ENCODE data around the gene UHMK1. TPM values are rescaled to one million over a fixed set of nuclear protein-coding genes. Genes with fewer than 3 reads are reported as not detected.

Gene UHMK1
- total and polyA plus RNA-seq, 2 of the 4 experiments (the other 2 are of a cell fraction) = 15.6 to 57.9 TPM

DNA sequence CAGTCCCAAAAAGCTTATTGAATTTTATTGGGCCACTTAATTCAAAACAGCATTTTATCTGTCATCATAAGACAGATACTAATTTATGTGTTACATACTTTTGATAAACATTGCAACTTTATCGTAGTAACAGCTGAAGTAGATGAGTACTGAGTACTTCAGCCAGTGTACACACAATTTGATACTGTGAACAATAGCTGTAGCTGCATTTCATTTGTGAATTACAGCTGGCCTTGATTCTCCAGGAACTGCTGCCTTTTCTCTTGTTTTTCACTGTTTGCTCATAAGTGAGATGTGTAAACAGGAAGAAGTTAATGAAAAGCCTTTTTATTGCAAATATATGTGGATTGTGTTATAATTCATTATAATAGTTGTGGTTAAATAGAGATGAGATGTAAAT is 74.1 kb downstream of the UHMK1 start:
- Histone ChIP-seq H2AK5ac (ENCODE audit: low read depth, low read length) (no peak overlapping the region), H3K79me1 (ENCODE audit: low read depth in 1 of 2, low read length in 2 of 2) (peaks cover 16 to 65% of the 10 kb centered on the region in 2 experiments), H3K23ac (ENCODE audit: low read depth, low read length) (no peak overlapping the region), H3K14ac (replicated peaks; ENCODE audit: low read depth, low read length) (no peak overlapping the region), H3K4me3 (ENCODE audit: insufficient read depth, low read depth, low read length) (no peak overlapping the region), H3K56ac (ENCODE audit: extremely low read depth, insufficient read depth, low read length) (no peak overlapping the region), H3K18ac (ENCODE audit: low read depth, low read length) (no peak overlapping the region), H4K20me1 (ENCODE audit: insufficient read depth, low read length) (peaks cover 21% of the 10 kb centered on the region), H3K27ac (ENCODE audit: insufficient read depth, low read length) (no peak overlapping the region), H4K5ac (ENCODE audit: low read depth, low read length) (no peak overlapping the region), H2BK15ac (ENCODE audit: low read depth, low read length) (no peak overlapping the region), H2BK5ac (ENCODE audit: low read depth, low read length, poor library complexity, severe bottlenecking) (no peak overlapping the region), H3K9me3 (ENCODE audit: control insufficient read depth, insufficient read depth, low read length) (no peaks in the 10 kb centered on the region), H3K9ac (ENCODE audit: low read depth, low read length) (no peak overlapping the region), H3K9me1 (ENCODE audit: insufficient read depth, low read length) (peaks cover 6% of the 10 kb centered on the region; the same call in 1 of the 2 replicates), H2BK20ac (ENCODE audit: low read depth, low read length) (no peak overlapping the region), H4K91ac (ENCODE audit: insufficient read depth, low read depth, low read length) (no peak overlapping the region), H2AK9ac (replicated peaks; ENCODE audit: low read depth, low read length, poor library complexity) (no peak overlapping the region), H3K36me3 (ENCODE audit: control insufficient read depth, insufficient read depth, low read length) (peaks cover 12% of the 10 kb centered on the region), H3K27me3 (ENCODE audit: control insufficient read depth, insufficient read depth, low read length) (no peaks in the 10 kb centered on the region), H3K4me2 (ENCODE audit: low read depth, low read length) (0 out of 2 replicates have a peak overlapping the region, but pooled peaks have one; percentile 4), H3K4me1 (ENCODE audit: control insufficient read depth, insufficient read depth, low read length) (peaks cover 1% of the 10 kb centered on the region), H4K8ac (ENCODE audit: low read depth in 2 of 2, low read length in 2 of 2) (no peak overlapping the region), H2BK120ac (ENCODE audit: low read depth, low read length) (no peak overlapping the region), H3K4ac (ENCODE audit: low read depth, low read length) (no peak overlapping the region), H2AFZ (replicated peaks; ENCODE audit: low read length, poor library complexity) (no peak overlapping the region)
- WGBS, 2 experiments (ENCODE audit: extremely low coverage in 2 of 2, insufficient read length in 1 of 2) = no CpG with 5 or more reads among the region's 1 CpG
- CTCF ChIA-PET = interaction anchor here (0.6 to 1.3 kb wide), 4 partner anchors 11 to 68 kb away, joined by 3 to 5 read pairs (median 3); no protein-coding TSS in a partner anchor
- POLR2A ChIA-PET (ENCODE audit: unreplicated experiment) = no interaction called here
- intact Hi-C loops (cut with micrococcal nuclease) = no loop called here
- no peak for TF ChIP-seq POLR2A (IDR thresholded peaks at IDR 0.05; ENCODE audit: low read depth, low read length)
- no peak for TF ChIP-seq NFE2L2 (IDR thresholded peaks at IDR 0.05; ENCODE audit: low read depth, low read length)
- no peak for TF ChIP-seq CEBPB (IDR thresholded peaks at IDR 0.05; ENCODE audit: low read depth, low read length)
- DNase-seq = no peak
- no peak for ATAC-seq (ENCODE audit: low read depth)
- BruUV-seq (replicated peaks) = no TSS peak
- dilution Hi-C loops (cut with HindIII; ENCODE audit: low sequenced_read_pairs, unreplicated experiment) = no loop called here
- in situ Hi-C loops (cut with MboI; ENCODE audit: low sequenced_read_pairs) = no loop called here

Data from IMR-90 (cell line).